Measurements from ENCODE around the gene CBX7. TPM values are rescaled to one million over a fixed set of nuclear protein-coding genes. Genes with fewer than 3 reads are reported as not detected.

CBX7 gene
- 7.9 and 13.6 TPM in 2 replicates for total RNA-seq (2014; rRNA removed; shearing (Covaris generic); ENCODE audit: low replicate concordance)

GRCh38 chr22:39152511-39153219, at the start of gene CBX7:
TSS of gene CBX7 (minus strand) at chr22:39152680. CDS start at chr22:39152444, 236 bp downstream.
- Histone ChIP-seq H3K9me3 (no peaks in the 10 kb centered on the region), H3K4me3 (peak within 1 kb of the TSS; percentile 58), H3K27me3 (peaks cover 24% of the 10 kb centered on the region), H3K36me3 (no peaks in the 10 kb centered on the region)
- DNase-seq = peak; percentile 84

GRCh38 chr22:39197578-39197977, 45.1 kb upstream of the CBX7 start:
- no peak for DNase-seq
- Histone ChIP-seq H3K36me3 (no peaks in the 10 kb centered on the region), H3K4me3 (no peak overlapping the region)

GRCh38 chr22:39194098-39194497, 41.6 kb upstream of the CBX7 start:
- H3K27me3 ChIP-seq = no peaks in the 10 kb centered on the region
- peaks cover 27% of the 10 kb centered on the region for H3K9me3 ChIP-seq
- H3K4me3 ChIP-seq = no peak overlapping the region
- H3K36me3 ChIP-seq = no peaks in the 10 kb centered on the region
- DNase-seq = no peak

More at GRCh38 chr22:39197578-39197977, 45.1 kb upstream of the CBX7 start:
- peaks cover 33% of the 10 kb centered on the region for H3K9me3 ChIP-seq
- no peaks in the 10 kb centered on the region for H3K27me3 ChIP-seq

- no peak for DNase-seq
- no peak overlapping the region for H3K4me3 ChIP-seq
- no peaks in the 10 kb centered on the region for H3K27me3 ChIP-seq
- H3K9me3 ChIP-seq = peaks cover 9% of the 10 kb centered on the region
- H3K36me3 ChIP-seq = no peaks in the 10 kb centered on the region
Observed at GRCh38 chr22:39188809-39189208, 36.3 kb upstream of the CBX7 start.

GRCh38 chr22:39185601-39186012, 33.1 kb upstream of the CBX7 start:
- H3K9me3 ChIP-seq = no peaks in the 10 kb centered on the region
- no peak for DNase-seq
- H3K36me3 ChIP-seq = no peaks in the 10 kb centered on the region
- H3K27me3 ChIP-seq = no peaks in the 10 kb centered on the region
- no peak overlapping the region for H3K4me3 ChIP-seq

GRCh38 chr22:39184586-39185577, 32.4 kb upstream of the CBX7 start:
- no peaks in the 10 kb centered on the region for H3K36me3 ChIP-seq
- no peak overlapping the region for H3K4me3 ChIP-seq
- H3K9me3 ChIP-seq = no peaks in the 10 kb centered on the region
- H3K27me3 ChIP-seq = no peaks in the 10 kb centered on the region
- no peak for DNase-seq

- DNase-seq = no peak
- Histone ChIP-seq H3K4me3 (no peak overlapping the region), H3K27me3 (no peaks in the 10 kb centered on the region)
Observed at GRCh38 chr22:39183991-39184585, 31.6 kb upstream of the CBX7 start.

GRCh38 chr22:39182478-39183030, 30.1 kb upstream of the CBX7 start:
- DNase-seq = no peak
- Histone ChIP-seq H3K36me3 (no peaks in the 10 kb centered on the region), H3K27me3 (no peaks in the 10 kb centered on the region), H3K9me3 (no peaks in the 10 kb centered on the region), H3K4me3 (no peak overlapping the region)

More at GRCh38 chr22:39183991-39184585, 31.6 kb upstream of the CBX7 start:
- H3K36me3 ChIP-seq = no peaks in the 10 kb centered on the region
- no peaks in the 10 kb centered on the region for H3K9me3 ChIP-seq

GRCh38 chr22:39181778-39182177, 29.3 kb upstream of the CBX7 start:
- DNase-seq = no peak
- Histone ChIP-seq H3K9me3 (no peaks in the 10 kb centered on the region), H3K36me3 (no peaks in the 10 kb centered on the region), H3K27me3 (no peaks in the 10 kb centered on the region), H3K4me3 (no peak overlapping the region)

- Histone ChIP-seq H3K4me3 (no peak overlapping the region), H3K36me3 (no peaks in the 10 kb centered on the region), H3K9me3 (no peaks in the 10 kb centered on the region), H3K27me3 (no peaks in the 10 kb centered on the region)
- no peak for DNase-seq
Observed at GRCh38 chr22:39181356-39181755, 28.9 kb upstream of the CBX7 start.

GRCh38 chr22:39179841-39180335, 27.4 kb upstream of the CBX7 start:
- Histone ChIP-seq H3K36me3 (no peaks in the 10 kb centered on the region), H3K9me3 (no peaks in the 10 kb centered on the region), H3K4me3 (no peak overlapping the region), H3K27me3 (no peaks in the 10 kb centered on the region)
- no peak for DNase-seq

- no peak for DNase-seq
- H3K4me3 ChIP-seq = no peak overlapping the region
- no peaks in the 10 kb centered on the region for H3K9me3 ChIP-seq
- H3K36me3 ChIP-seq = no peaks in the 10 kb centered on the region
- H3K27me3 ChIP-seq = no peaks in the 10 kb centered on the region
Observed at GRCh38 chr22:39179401-39179827, 26.9 kb upstream of the CBX7 start.

- H3K36me3 ChIP-seq = no peaks in the 10 kb centered on the region
- DNase-seq = no peak
- no peak overlapping the region for H3K4me3 ChIP-seq
- H3K27me3 ChIP-seq = no peaks in the 10 kb centered on the region
- no peaks in the 10 kb centered on the region for H3K9me3 ChIP-seq
Observed at GRCh38 chr22:39178206-39179111, 26.0 kb upstream of the CBX7 start.

- H3K36me3 ChIP-seq = no peaks in the 10 kb centered on the region
- no peaks in the 10 kb centered on the region for H3K27me3 ChIP-seq
- no peak overlapping the region for H3K4me3 ChIP-seq
- no peaks in the 10 kb centered on the region for H3K9me3 ChIP-seq
- DNase-seq = no peak
Observed at GRCh38 chr22:39177791-39178190, 25.3 kb upstream of the CBX7 start.

GRCh38 chr22:39177456-39177775, 24.9 kb upstream of the CBX7 start:
- H3K36me3 ChIP-seq = no peaks in the 10 kb centered on the region
- no peaks in the 10 kb centered on the region for H3K27me3 ChIP-seq
- no peak for DNase-seq
- no peaks in the 10 kb centered on the region for H3K9me3 ChIP-seq
- no peak overlapping the region for H3K4me3 ChIP-seq

Measured in MG63 (cell line).